GM12864 (cell line): ENCODE data around the gene ZGPAT.

Experiments
- DNase-seq: peaks from one replicate; pipeline ENCODE4 v3.0.0-alpha.2; 2011; ENCODE audit warnings: low read depth
- H3K4me3 ChIP-seq: 2 replicates; pipeline ENCODE4 v1.5.1; 2011; ENCODE audit warnings: mild to moderate bottlenecking, low read depth, low read length, control low read depth
- CTCF ChIP-seq: IDR thresholded peaks from 2 replicates; pipeline ENCODE4 v1.5.1; 2011; ENCODE audit warnings: low read depth, mild to moderate bottlenecking, moderate library complexity, low read length, control low read depth, inconsistent platforms; ENCODE audit errors: missing control alignments

Gene ZGPAT

GRCh38 chr20:63702036-63702665 is 5.7 kb upstream of the ZGPAT start:
- TF ChIP-seq CTCF = no peak
- H3K4me3 ChIP-seq = no peak overlapping the region
- no peak for DNase-seq

GRCh38 chr20:63702751-63703470 is 4.9 kb upstream of the ZGPAT start:
- no peak for TF ChIP-seq CTCF
- no peak for DNase-seq
- no peak overlapping the region for H3K4me3 ChIP-seq

- TF ChIP-seq CTCF = no peak
- DNase-seq = no peak
- H3K4me3 ChIP-seq = no peak overlapping the region
Measured at GRCh38 chr20:63703471-63703975, 4.3 kb upstream of the ZGPAT start.

- DNase-seq = no peak
- TF ChIP-seq CTCF = no peak
- no peak overlapping the region for H3K4me3 ChIP-seq
Measured at GRCh38 chr20:63703976-63704748, 3.7 kb upstream of the ZGPAT start.

GRCh38 chr20:63704749-63705117 is 3.1 kb upstream of the ZGPAT start:
- no peak for DNase-seq
- TF ChIP-seq CTCF = no peak
- no peak overlapping the region for H3K4me3 ChIP-seq

- no peak for TF ChIP-seq CTCF
- no peak for DNase-seq
Measured at GRCh38 chr20:63705232-63706026, 2.4 kb upstream of the ZGPAT start.

More at GRCh38 chr20:63705232-63706026, 2.4 kb upstream of the ZGPAT start:
- no peak overlapping the region for H3K4me3 ChIP-seq
